CD14-positive monocyte (primary cell): ENCODE measurements around the gene TOLLIP. TPM values are rescaled to one million over a fixed set of nuclear protein-coding genes. Genes with fewer than 3 reads are reported as not detected.

Experiments used
- DNase-seq, 3 donors: peaks; one replicate each; pipeline ENCODE4 v3.0.0-alpha.2; 2011 to 2022
- H2AFZ ChIP-seq: 2 replicates; pipeline ENCODE4 v1.6.0; 2012; ENCODE audit warnings: mild to moderate bottlenecking, low read depth, low read length, inconsistent platforms; ENCODE audit not compliant: insufficient read depth, poor library complexity, severe bottlenecking
- H3K27ac ChIP-seq, 2 donors: 1 replicate in 1 of 2; 2 replicates in 1 of 2; pipeline ENCODE4 v1.5.1; 2012 to 2013; ENCODE audit warnings: low read length in 2 of 2, control low read depth in 1 of 2, inconsistent platforms in 1 of 2, low read depth in 1 of 2, mild to moderate bottlenecking in 1 of 2
- H3K27me3 ChIP-seq, 2 donors: one replicate each; pipeline versions ENCODE4 v1.6.0 to v1.6.1; 2011 to 2013; ENCODE audit warnings: low read length in 2 of 2; ENCODE audit not compliant: control insufficient read depth in 2 of 2, insufficient read depth in 2 of 2
- H3K36me3 ChIP-seq, 2 donors: replicated peaks in 1 of 2; 1 replicate in 1 of 2; 2 replicates in 1 of 2; pipeline versions ENCODE4 v1.5.1 to v1.6.1; 2012 to 2013; ENCODE audit warnings: low read length in 2 of 2, control low read depth in 1 of 2, inconsistent platforms in 1 of 2, mild to moderate bottlenecking in 1 of 2; ENCODE audit not compliant: insufficient read depth in 2 of 2, control insufficient read depth in 1 of 2
- H3K4me1 ChIP-seq, 2 donors: 1 replicate in 1 of 2; 2 replicates in 1 of 2; pipeline versions ENCODE4 v1.5.1 to v1.6.1; 2012 to 2013; ENCODE audit warnings: low read length in 2 of 2, control low read depth in 1 of 2, inconsistent platforms in 1 of 2, mild to moderate bottlenecking in 1 of 2, moderate library complexity in 1 of 2; ENCODE audit not compliant: insufficient read depth in 2 of 2, control insufficient read depth in 1 of 2
- H3K4me2 ChIP-seq: replicated peaks from 2 replicates; pipeline ENCODE3; 2012; ENCODE audit warnings: low read length, moderate library complexity, mild to moderate bottlenecking; ENCODE audit not compliant: poor library complexity, severe bottlenecking; ENCODE audit errors: extremely low read depth
- H3K4me3 ChIP-seq, 3 experiments: fragments of 200-600 bp in 1 of 3; sonication (generic) in 1 of 3; replicated peaks in 1 of 3; 1 replicate in 2 of 3; 2 replicates in 1 of 3; pipeline ENCODE4 v1.5.1; 2011 to 2013; ENCODE audit warnings: low read length in 3 of 3, mild to moderate bottlenecking in 3 of 3, control low read depth in 2 of 3, low read depth in 2 of 3, inconsistent platforms in 1 of 3, moderate library complexity in 1 of 3
- H3K79me2 ChIP-seq: 2 replicates; pipeline ENCODE4 v1.6.0; 2012; ENCODE audit warnings: mild to moderate bottlenecking, control low read depth, inconsistent platforms, low read length, moderate library complexity; ENCODE audit not compliant: insufficient read depth
- H3K9ac ChIP-seq: 2 replicates; pipeline ENCODE4 v1.6.0; 2017; ENCODE audit warnings: low read length, mild to moderate bottlenecking; ENCODE audit not compliant: insufficient read depth, poor library complexity, severe bottlenecking
- H3K9me3 ChIP-seq, 2 donors: replicated peaks in 1 of 2; 1 replicate in 1 of 2; 2 replicates in 1 of 2; pipeline versions ENCODE4 v1.5.1 to v1.6.1; 2012 to 2013; ENCODE audit warnings: low read length in 2 of 2, control low read depth in 1 of 2; ENCODE audit not compliant: control insufficient read depth in 1 of 2, insufficient read depth in 1 of 2
- H4K20me1 ChIP-seq: 2 replicates; pipeline ENCODE4 v1.6.0; 2012; ENCODE audit warnings: mild to moderate bottlenecking, low read length, control low read depth, moderate library complexity; ENCODE audit not compliant: insufficient read depth
- H3K27ac Mint-ChIP-seq, 7 donors: one replicate each; pipeline ENCODE4 v1.8.0; 2020; ENCODE audit warnings: mild to moderate bottlenecking in 7 of 7, mixed read lengths in 7 of 7, moderate library complexity in 6 of 7, inconsistent platforms in 2 of 7
- H3K27me3 Mint-ChIP-seq, 3 donors: one replicate each; pipeline ENCODE4 v1.8.0; 2021 to 2022; ENCODE audit warnings: low read depth in 3 of 3, mild to moderate bottlenecking in 3 of 3, mixed read lengths in 3 of 3, moderate library complexity in 3 of 3, inconsistent platforms in 1 of 3
- H3K36me3 Mint-ChIP-seq, 2 donors: one replicate each; pipeline ENCODE4 v1.8.0; 2020; ENCODE audit warnings: mixed read lengths in 2 of 2, inconsistent platforms in 1 of 2, mild to moderate bottlenecking in 1 of 2
- H3K4me1 Mint-ChIP-seq: one replicate; pipeline ENCODE4 v1.8.0; 2020; ENCODE audit warnings: mild to moderate bottlenecking, mixed read lengths
- H3K4me3 Mint-ChIP-seq, 2 donors: one replicate each; pipeline ENCODE4 v1.8.0; 2020; ENCODE audit warnings: mild to moderate bottlenecking in 2 of 2, mixed read lengths in 2 of 2, moderate library complexity in 1 of 2
- H3K9me3 Mint-ChIP-seq, 7 donors: one replicate each; pipeline ENCODE4 v1.8.0; 2020 to 2022; ENCODE audit warnings: mixed read lengths in 7 of 7, mild to moderate bottlenecking in 6 of 7, moderate library complexity in 6 of 7, inconsistent platforms in 2 of 7
- WGBS: methylation state at CpG from one replicate; pipeline ENCODE4 v1.1.5; 2013; ENCODE audit warnings: missing lambda C conversion rate; ENCODE audit not compliant: insufficient coverage; 5-methylcytosine and 5-hydroxymethylcytosine counted together
- intact Hi-C, 2 donors: fragments of 100-400 bp; cut with micrococcal nuclease; formaldehyde crosslinking; loops; one replicate each; pipeline versions ENCODE4 v1.15.0 to v1.15.1; 2023
- polyA plus RNA-seq, 3 donors: library from polyadenylated mRNA; depleted of rRNA in 1 of 3; unstranded in 2 of 3; stranded (reverse) in 1 of 3; fragments of 300-500 nt in 2 of 3; fragments of >200 nt in 1 of 3; fragmentation: Illumina TruSeq in 2 of 3; gene quantifications; 1 replicate in 2 of 3; 2 replicates in 1 of 3; pipeline ENCODE4 v1.2.3, GENCODE V29; 2012 to 2021
- small RNA-seq: library from RNA; depleted of rRNA; stranded (forward); fragments of <200 nt; gene quantifications from one replicate; pipeline ENCODE3, GENCODE V24; 2012; ENCODE audit warnings: low read depth; ENCODE audit not compliant: insufficient read length
- TF ChIP-seq, protein P1 (sequence below): fragments of 200-600 bp; IDR thresholded peaks from one replicate; pipeline ENCODE4 v1.8.0; 2022; ENCODE audit warnings: antibody characterized with exemption, mild to moderate bottlenecking

The TOLLIP gene
- polyA plus RNA-seq, 3 donors = 67.9 to 72.1 (median 71.7) TPM

- no peak overlapping the region for H2AFZ ChIP-seq
- H3K36me3 Mint-ChIP-seq = no peaks in the 10 kb centered on the region
- peaks cover 3 to 9% (median 6%) of the 10 kb centered on the region in 3 donors for H3K27me3 Mint-ChIP-seq
- 66% methylated on average over 17 of the region's 27 CpGs for WGBS
- DNase-seq = no peak
- no peaks in the 10 kb centered on the region for H3K9me3 Mint-ChIP-seq
- H3K4me3 Mint-ChIP-seq = no peak overlapping the region
- H3K36me3 ChIP-seq = no peaks in the 10 kb centered on the region
- no peaks in the 10 kb centered on the region for H3K9me3 ChIP-seq
- intact Hi-C loops = no loop called here
- no peaks in the 10 kb centered on the region for H3K4me1 Mint-ChIP-seq
- no peak overlapping the region for H3K4me2 ChIP-seq
- H3K9ac ChIP-seq = no peak overlapping the region
- H3K4me1 ChIP-seq = no peaks in the 10 kb centered on the region
- no peaks in the 10 kb centered on the region for H4K20me1 ChIP-seq
- no peaks in the 10 kb centered on the region for H3K79me2 ChIP-seq
- TF ChIP-seq, protein P1, sequence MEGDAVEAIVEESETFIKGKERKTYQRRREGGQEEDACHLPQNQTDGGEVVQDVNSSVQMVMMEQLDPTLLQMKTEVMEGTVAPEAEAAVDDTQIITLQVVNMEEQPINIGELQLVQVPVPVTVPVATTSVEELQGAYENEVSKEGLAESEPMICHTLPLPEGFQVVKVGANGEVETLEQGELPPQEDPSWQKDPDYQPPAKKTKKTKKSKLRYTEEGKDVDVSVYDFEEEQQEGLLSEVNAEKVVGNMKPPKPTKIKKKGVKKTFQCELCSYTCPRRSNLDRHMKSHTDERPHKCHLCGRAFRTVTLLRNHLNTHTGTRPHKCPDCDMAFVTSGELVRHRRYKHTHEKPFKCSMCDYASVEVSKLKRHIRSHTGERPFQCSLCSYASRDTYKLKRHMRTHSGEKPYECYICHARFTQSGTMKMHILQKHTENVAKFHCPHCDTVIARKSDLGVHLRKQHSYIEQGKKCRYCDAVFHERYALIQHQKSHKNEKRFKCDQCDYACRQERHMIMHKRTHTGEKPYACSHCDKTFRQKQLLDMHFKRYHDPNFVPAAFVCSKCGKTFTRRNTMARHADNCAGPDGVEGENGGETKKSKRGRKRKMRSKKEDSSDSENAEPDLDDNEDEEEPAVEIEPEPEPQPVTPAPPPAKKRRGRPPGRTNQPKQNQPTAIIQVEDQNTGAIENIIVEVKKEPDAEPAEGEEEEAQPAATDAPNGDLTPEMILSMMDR = no peak
- no peaks in the 10 kb centered on the region for H3K27me3 ChIP-seq
- H3K27ac Mint-ChIP-seq = no peak overlapping the region
- H3K27ac ChIP-seq = no peak overlapping the region
- H3K4me3 ChIP-seq = no peak overlapping the region
Observed at GRCh38 chr11:1224491-1225385, 84.7 kb downstream of the TOLLIP start.

Small RNA genes within 50 kb of the gene (small RNA-seq; reads per million reads assigned to genes)
- gene MIR6744 = not detected

Other genes starting within 250 kb of the TOLLIP start
- not detected for gene MUC2, start 234.8 kb downstream of the TOLLIP start, polyA plus RNA-seq
- gene MUC5AC, start 151.7 kb downstream of the TOLLIP start, polyA plus RNA-seq = not detected
- not detected for gene MUC5B, start 86.6 kb downstream of the TOLLIP start, polyA plus RNA-seq
- gene BRSK2, start 80.3 kb upstream of the TOLLIP start, polyA plus RNA-seq = under 1 TPM in 1 of 3 donors, not detected in 2; 0.13 TPM
- gene MOB2, start 177.1 kb upstream of the TOLLIP start, polyA plus RNA-seq = 10 to 100 TPM; 22.1 to 44.1 (median 22.5) TPM